ENCODE data around the gene FAM219B. TPM values are rescaled to one million over a fixed set of nuclear protein-coding genes. Genes with fewer than 3 reads are reported as not detected.
A peak's percentile ranks its signal among the peaks of the same experiment; 100 is the strongest.

Gene FAM219B
- total and polyA plus RNA-seq, 2 of the 8 experiments (the other 6 are each of a cell fraction or from before 2014, with no cell fraction given): 57.1 to 66.6 TPM

- POLR2A ChIA-PET (ENCODE audit: partially characterized antibody): interaction anchor here (0.7 to 11.9 kb wide), 15 partner anchors 10 to 141 kb away, joined by 3 to 116 read pairs (median 4); partner anchors contain the start of genes COX5A, MPI and RPP25
- no peak overlapping the region for H3K27ac ChIP-seq (ENCODE audit: low read depth, low read length)
- peak; percentile 41 to 73 (median 72) for TF ChIP-seq CTCF (IDR thresholded peaks at IDR 0.05; ENCODE audit: control extremely low read depth in 1 of 3, insufficient read depth in 1 of 3, low read depth in 1 of 3, low read length in 3 of 3)
- TF ChIP-seq KDM4A (IDR thresholded peaks at IDR 0.05; ENCODE audit: low read depth, low read length, severe bottlenecking): no peak
- no peak for TF ChIP-seq TBP (IDR thresholded peaks at IDR 0.05; ENCODE audit: low read depth, low read length)
- TF ChIP-seq YY1 (IDR thresholded peaks at IDR 0.05; ENCODE audit: low read depth, low read length): no peak
- no peak for TF ChIP-seq HDAC2 (IDR thresholded peaks at IDR 0.05; ENCODE audit: borderline replicate concordance in 1 of 2, low read depth in 2 of 2, low read length in 2 of 2)
- TF ChIP-seq RAD21 (IDR thresholded peaks at IDR 0.05 in 1 of 2, conservative IDR thresholded peaks at IDR 0.05 in 1 of 2; ENCODE audit: low read depth in 2 of 2, low read length in 2 of 2): peak; percentile 40 to 57
- TF ChIP-seq GABPA (IDR thresholded peaks at IDR 0.05; ENCODE audit: borderline replicate concordance, insufficient read depth, low read length): no peak
- no peak for TF ChIP-seq TCF12 (IDR thresholded peaks at IDR 0.05; ENCODE audit: low read depth, low read length)
- no peak for TF ChIP-seq SRF (IDR thresholded peaks at IDR 0.05; ENCODE audit: low read depth, low read length)
These were observed 5.0 kb downstream of the FAM219B start for GRCh38 chr15:74901612-74902063.

More at GRCh38 chr15:74901612-74902063, 5.0 kb downstream of the FAM219B start:
- H2BK120ac ChIP-seq (replicated peaks; ENCODE audit: low read depth, low read length): no peak overlapping the region
- peaks cover 25 to 65% (median 45%) of the 10 kb centered on the region in 4 experiments for H3K36me3 ChIP-seq (ENCODE audit: control insufficient read depth in 2 of 4, insufficient read depth in 4 of 4, low read length in 3 of 4)
- H2BK5ac ChIP-seq (ENCODE audit: low read depth, low read length): no peak overlapping the region
- no peak overlapping the region for H3K9ac ChIP-seq (replicated peaks in 1 of 4; ENCODE audit: extremely low read depth in 1 of 4, low read depth in 3 of 4, low read length in 3 of 4)
- no peak overlapping the region for H4K91ac ChIP-seq (replicated peaks; ENCODE audit: insufficient read length, low read length)
- no peaks in the 10 kb centered on the region for H3K27me3 ChIP-seq (replicated peaks in 1 of 4; ENCODE audit: control insufficient read depth in 3 of 4, extremely low read depth in 1 of 4, insufficient read depth in 3 of 4, low read length in 3 of 4)
- H3K4ac ChIP-seq (replicated peaks; ENCODE audit: insufficient read length, low read depth, low read length): no peak overlapping the region
- peaks cover 3% of the 10 kb centered on the region; the same call in 1 of the 2 replicates for H3K23me2 ChIP-seq (ENCODE audit: low read depth, low read length)
- no peak overlapping the region for H3K4me3 ChIP-seq (ENCODE audit: extremely low read depth in 1 of 4, insufficient read depth in 2 of 4, low read depth in 3 of 4, low read length in 4 of 4)
- H3K23ac ChIP-seq (ENCODE audit: insufficient read length): no peak overlapping the region
- no peak overlapping the region for H2BK15ac ChIP-seq (ENCODE audit: low read length)
- no peak overlapping the region for H4K5ac ChIP-seq (ENCODE audit: insufficient read length, low read depth, low read length)
- H3K18ac ChIP-seq (ENCODE audit: extremely low read depth, low read length): no peak overlapping the region
- H3K79me2 ChIP-seq (ENCODE audit: control insufficient read depth in 1 of 2, insufficient read depth in 2 of 2, low read length in 2 of 2): peaks cover 0 to 15% of the 10 kb centered on the region in 2 experiments; a peak in 2 of 4 replicates
- WGBS, 2 experiments (ENCODE audit: extremely low coverage in 1 of 2, insufficient coverage in 1 of 2, insufficient read length in 1 of 2, insufficient replicate concordance in 2 of 2, low coverage in 1 of 2, low lambda C conversion rate in 2 of 2, missing lambda C conversion rate in 1 of 2): 43% methylated on average over 5 of the region's 5 CpGs; no CpG with 5 or more reads in 1 of the 2 experiments
- H3K4me2 ChIP-seq (ENCODE audit: insufficient read depth in 1 of 2, low read depth in 2 of 2, low read length in 2 of 2): no peak overlapping the region
- H3K56ac ChIP-seq (replicated peaks; ENCODE audit: insufficient read length, low read depth, low read length): no peak overlapping the region
- FAIRE-seq (no peak), DNase-seq (ENCODE audit: low read depth in 1 of 2, low spot score in 2 of 2) (peak in 1 of 2 experiments; percentile 79)
- no peak overlapping the region for H2AK5ac ChIP-seq (ENCODE audit: low read depth, low read length)
- H4K20me1 ChIP-seq (replicated peaks in 1 of 2; ENCODE audit: control insufficient read depth in 1 of 2, insufficient read depth in 2 of 2, low read length in 2 of 2): peaks cover 3 to 13% of the 10 kb centered on the region in 2 experiments
- CTCF ChIA-PET (ENCODE audit: partially characterized antibody): interaction anchor here (0.6 to 7.8 kb wide), 65 partner anchors 9 to 342 kb away, joined by 3 to 54 read pairs (median 6); partner anchors contain the start of genes CPLX3, MPI, RPP25 and ULK3
- H3K14ac ChIP-seq (ENCODE audit: insufficient read length): no peak overlapping the region
- H2AFZ ChIP-seq (ENCODE audit: low read length): no peak overlapping the region
- H3K4me1 ChIP-seq (replicated peaks in 1 of 4; ENCODE audit: control insufficient read depth in 3 of 4, insufficient read depth in 4 of 4, low read length in 3 of 4): peaks cover 0 to 3% (median 0%) of the 10 kb centered on the region in 4 experiments; a peak in 3 of 7 replicates
- peak overlapping the region; percentile 60; the same call in 1 of the 2 replicates for H4K8ac ChIP-seq (ENCODE audit: extremely low read depth, insufficient read depth, low read length)
- no peaks in the 10 kb centered on the region for H3K79me1 ChIP-seq (ENCODE audit: low read depth, low read length)
- H2BK20ac ChIP-seq (ENCODE audit: low read length): no peak overlapping the region
- no peak overlapping the region for H2BK12ac ChIP-seq (ENCODE audit: low read depth, low read length)
- H3K9me3 ChIP-seq (ENCODE audit: insufficient read depth in 2 of 2, low read depth in 1 of 2, low read length in 1 of 2): no peaks in the 10 kb centered on the region

All from H1 (cell line).